Activated CD8-positive, alpha-beta memory T cell treated with anti-CD3 and anti-CD28 coated beads for 24 hours (primary cell): ENCODE data around the gene SLC35G1.

Source experiments
- DNase-seq: peaks from one replicate; pipeline ENCODE4 v3.0.0-alpha.2; 2020

Gene SLC35G1, protein sequence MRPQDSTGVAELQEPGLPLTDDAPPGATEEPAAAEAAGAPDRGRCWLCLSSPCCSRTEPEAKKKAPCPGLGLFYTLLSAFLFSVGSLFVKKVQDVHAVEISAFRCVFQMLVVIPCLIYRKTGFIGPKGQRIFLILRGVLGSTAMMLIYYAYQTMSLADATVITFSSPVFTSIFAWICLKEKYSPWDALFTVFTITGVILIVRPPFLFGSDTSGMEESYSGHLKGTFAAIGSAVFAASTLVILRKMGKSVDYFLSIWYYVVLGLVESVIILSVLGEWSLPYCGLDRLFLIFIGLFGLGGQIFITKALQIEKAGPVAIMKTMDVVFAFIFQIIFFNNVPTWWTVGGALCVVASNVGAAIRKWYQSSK

DNA sequence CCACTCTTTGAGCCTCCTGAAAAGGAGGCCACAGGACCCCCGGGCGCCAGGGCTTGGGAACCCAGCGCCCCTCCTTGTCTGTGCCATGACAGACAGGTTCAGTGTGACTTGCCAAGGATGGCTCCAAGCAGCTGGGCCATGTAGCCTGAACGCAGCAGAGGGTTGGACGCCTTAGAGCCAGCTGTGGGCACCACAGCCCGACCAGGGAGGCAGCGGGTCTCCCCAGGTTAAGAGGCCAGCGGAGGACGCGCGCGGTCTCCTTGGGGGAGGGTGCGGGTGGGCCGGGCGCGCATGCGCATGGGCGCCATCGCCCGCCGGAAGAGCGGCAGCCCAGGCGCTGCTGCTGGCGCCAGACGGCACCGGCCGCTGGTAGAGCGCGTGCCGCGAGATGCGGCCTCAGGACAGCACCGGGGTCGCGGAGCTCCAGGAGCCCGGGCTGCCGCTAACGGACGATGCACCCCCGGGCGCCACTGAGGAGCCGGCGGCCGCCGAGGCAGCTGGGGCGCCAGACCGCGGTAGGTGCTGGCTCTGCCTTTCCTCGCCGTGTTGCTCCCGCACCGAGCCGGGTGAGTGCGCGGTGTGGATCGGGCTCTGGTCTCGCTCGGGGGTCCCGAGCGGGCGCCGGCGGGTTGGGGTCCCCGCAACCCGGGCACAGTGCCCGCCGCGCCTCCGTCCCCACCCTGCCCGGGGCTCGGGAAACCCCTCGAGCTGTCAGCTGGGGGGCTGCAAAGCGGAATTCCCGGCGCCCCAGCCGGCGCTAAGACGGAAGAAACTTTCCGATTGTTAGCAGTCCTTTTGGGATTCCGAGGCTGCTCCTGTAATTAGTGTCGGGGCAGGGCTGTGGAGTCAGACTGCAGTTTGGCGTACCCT, at the start of gene SLC35G1:
Gene SLC35G1, plus strand, starts transcription at position 333 of the 870 bp plus-strand sequence. Its CDS starts 56 bp downstream, at position 389.
- DNase-seq = peak; percentile 91

DNA sequence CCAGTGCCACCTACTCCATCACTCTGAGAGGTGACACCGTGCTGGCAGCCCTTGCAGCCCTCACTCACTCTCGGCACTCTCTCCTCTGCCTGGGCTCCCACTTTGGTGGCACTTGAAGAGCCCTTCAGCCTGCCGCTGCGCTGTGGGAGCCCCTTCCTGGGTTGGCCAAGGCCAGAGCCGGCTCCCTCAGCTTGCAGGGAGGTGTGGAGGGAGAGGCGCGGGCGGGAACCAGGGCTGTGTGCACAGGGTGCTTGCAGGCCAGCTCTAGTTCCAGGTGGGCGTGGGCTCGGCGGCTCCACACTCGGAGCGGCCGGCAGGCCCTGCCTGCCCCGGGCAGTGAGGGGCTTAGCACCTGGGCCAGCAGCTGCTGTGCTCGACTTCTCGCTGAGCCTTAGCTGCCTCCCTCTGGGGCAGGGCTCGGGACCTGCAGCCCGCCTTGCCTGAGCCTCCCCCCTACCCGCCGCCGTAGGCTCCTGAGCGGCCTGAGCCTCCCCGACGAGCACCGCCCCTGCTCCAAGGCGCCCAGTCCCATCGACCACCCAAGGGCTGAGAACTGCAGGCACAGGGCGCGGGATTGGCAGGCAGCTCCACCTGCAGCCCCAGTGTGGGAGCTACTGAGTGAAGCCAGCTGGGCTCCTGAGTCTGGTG, 48.7 kb upstream of the SLC35G1 start:
- DNase-seq = no peak

DNA sequence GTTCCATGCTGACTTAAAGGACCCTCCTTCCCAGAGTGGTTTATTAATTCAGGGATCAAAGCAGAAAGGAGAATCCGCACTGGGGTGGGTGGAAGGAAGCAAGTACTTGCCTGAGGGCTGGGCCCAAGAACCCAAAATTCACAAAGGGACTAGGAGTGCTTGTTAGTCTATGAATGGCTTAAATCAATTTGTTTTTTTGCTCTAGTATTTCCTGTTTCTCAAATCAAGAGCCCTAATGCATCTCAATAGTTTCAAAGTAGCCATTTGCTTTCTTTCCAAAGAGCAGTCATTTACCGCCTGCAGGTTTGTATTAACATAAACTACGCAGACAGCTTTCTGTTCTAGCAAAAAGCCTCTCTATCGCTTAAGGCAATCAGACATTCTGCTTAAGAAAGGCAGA, 44.2 kb upstream of the SLC35G1 start:
- DNase-seq = no peak

DNA sequence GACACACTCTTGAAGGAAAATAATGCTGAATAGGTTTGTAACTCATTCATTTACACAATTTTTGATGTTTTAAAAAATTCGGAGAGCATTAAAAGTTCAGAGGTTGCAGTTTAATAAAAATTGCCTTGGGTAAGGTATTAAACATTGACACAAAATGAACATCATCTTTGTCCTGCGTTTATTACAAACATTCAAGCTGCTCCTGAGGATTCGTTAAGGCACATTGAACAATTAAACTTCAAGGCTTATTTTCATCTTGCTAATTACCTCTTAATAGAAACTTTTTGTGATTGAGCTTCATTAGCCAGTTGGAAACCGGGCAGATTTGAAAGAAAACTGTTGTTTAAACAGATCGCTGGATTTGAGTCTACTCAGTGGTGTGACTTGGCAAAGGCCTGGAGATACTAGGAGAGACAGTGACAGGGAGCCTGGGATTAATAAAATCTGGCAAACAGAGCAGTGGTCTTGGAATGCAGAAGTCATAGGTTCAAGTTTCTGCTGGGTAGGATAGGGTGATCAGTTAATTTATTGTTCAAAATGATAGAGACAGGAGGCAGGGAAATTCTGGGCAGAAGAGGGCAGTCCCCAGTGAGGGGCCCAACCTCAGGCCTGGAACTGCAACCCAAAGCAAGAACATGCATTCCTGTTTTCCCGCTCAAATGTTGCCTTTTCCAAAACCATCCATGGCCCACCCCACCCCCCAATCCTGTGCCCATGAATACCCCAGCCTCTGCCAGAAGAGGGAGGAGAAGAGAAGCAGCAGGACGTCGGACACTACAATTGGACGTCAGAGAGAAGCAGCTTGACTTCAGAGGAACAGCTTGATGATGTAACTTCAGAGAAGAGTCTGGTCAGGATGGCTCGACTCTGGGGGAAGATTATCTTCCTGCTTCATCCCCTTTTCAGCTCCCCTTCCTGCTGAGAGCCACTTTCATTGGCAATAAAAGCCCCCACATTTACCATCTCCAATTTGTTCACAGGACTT, 43.5 kb upstream of the SLC35G1 start:
- DNase-seq = no peak

DNA sequence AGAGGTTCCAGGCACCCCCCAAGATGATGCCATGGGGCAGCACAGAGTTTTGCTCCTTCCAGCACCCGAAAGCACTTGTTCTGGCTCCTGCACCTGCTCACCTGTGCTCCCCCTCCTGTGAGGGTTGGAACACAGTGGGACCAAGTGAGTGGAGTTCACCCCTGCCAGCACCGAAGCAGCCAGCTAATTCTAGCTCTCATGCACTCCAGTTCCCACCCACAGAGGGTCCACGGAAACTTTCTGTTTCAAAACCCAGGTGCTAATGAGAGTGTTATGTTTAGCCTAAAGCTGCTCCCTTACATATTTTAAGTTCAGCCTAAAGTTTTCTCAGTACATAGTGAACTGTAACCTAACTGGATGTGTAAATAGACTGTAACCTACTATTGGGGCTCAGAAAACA, 42.6 kb upstream of the SLC35G1 start:
- no peak for DNase-seq

DNA sequence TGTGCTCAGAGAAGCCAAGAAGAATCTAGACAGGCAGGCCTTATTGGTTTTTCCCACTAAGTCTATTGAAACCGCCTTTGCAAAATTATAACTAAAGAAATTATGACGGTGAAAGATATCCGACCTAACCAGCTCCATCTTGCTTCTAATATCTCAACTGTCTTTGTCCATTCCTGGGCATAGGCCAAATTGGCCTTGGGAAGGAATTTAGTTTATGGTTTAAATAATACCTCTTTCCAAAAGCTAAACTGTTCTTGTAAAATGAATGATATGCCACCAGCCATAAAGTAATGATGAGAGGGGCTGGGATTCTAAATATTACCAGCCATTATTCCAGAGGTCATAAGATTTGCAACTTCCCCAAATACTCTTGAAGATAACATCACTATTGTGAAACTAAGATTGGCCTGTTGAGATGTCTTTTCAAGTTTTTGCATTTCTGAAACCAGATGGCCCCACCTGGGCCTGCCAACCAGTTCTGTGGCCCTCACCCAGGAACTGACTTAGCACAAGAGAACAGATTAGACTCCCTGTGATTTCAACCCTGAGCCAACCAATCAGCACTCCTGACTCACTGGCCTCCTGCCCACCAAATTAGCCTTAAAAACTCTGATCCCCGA, 41.2 kb upstream of the SLC35G1 start:
- no peak for DNase-seq

DNA sequence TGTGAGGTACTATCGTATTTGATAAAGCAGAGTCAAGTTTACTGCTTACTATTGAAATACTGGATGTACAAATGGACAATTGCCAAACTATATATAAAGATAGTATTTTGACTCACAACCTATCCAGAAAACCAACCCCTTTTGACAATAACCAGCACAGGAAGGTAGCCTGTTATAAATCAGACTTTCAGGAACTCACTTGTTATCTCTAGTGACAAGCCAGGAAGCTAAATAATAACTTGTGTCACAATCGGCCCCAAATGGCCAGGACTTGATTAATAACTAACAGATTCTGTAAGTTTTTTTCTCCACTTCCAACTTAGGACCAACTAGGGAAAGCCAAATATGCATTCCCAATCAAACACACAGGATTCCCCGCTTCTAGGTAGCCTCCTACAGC, 38.8 kb upstream of the SLC35G1 start:
- DNase-seq = no peak

DNA sequence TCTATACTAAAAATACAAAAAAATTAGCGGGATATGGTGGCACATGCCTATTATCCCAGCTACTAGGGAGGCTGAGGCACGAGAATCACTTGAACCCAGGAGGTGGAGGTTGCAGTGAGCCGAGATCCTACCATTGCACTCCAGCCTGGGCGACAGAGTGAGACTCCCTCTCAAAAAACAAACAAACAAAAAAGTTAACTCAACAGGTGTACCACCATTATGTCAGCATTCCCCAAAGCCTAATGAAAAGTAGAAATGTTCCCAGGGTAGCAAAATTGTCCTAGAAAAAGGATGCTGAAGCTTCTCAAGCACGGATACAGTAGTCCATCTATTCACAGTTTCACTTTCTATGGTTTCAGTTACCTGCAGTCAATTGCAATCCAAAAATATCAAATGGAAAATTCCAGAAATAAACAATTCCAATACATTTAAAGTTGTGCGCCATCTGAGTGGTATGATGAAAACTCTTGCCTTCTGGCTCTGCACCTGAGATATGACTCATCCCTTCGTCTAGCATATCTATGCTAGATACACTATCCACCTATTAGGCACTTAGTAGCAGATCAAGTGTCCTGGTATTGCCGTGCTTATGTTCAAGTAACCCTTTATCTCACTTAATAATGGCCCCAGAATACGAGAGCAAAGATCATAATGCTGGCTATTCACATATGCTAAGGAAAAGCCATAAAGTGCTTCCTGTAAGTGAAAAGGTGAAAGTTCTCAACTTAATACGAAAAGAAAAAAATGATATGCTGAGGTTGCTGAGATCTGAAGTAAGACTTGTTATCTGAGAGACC, 37.2 kb upstream of the SLC35G1 start:
- no peak for DNase-seq

DNA sequence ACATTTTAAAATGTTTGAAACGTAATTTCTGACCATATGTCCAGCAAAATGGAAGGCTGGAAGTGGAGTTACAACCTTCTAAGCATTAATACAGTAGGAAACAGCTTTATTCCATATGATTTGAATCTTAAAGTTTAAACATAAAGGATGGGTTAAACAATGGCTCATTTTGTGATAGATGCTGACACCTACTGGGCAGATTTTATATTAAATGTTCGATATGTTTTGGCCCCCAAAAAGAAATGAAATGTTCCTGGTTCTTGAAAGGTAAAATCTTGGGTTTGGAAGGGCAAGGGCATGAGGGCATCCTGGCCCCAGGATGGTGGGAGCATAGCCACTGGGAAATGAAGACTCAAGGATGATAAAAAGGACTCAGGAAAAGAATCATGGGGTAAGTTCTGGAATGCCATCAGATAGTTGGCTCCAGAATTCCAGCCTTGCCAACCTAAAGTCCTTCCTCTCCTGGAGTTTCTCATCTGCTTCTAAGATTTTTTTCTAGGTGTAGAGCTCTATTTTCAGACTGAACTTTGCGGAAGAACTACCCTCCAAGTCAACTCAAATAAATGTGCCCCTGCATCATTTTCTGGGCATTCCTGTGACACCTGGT, 34.6 kb upstream of the SLC35G1 start:
- DNase-seq = no peak

DNA sequence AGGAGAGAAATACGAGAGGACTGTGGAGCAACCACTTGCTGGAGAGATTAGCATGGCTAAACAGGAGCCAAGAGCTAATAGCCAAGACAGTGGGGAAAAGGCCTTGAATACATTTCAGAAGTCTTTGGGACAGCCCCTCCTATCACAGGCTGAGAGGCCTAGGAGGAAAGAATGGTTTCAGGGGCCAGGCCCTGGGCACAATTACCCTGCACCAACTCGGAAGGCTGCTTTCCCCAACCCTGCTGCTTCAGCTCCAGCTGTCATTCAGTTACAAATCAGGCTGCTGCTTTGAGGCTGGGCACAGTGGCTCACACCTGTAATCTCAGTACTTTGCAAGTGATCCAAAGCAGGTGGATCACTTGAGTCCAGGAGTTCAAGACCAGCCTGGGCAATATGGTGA, 32.0 kb upstream of the SLC35G1 start:
- no peak for DNase-seq

DNA sequence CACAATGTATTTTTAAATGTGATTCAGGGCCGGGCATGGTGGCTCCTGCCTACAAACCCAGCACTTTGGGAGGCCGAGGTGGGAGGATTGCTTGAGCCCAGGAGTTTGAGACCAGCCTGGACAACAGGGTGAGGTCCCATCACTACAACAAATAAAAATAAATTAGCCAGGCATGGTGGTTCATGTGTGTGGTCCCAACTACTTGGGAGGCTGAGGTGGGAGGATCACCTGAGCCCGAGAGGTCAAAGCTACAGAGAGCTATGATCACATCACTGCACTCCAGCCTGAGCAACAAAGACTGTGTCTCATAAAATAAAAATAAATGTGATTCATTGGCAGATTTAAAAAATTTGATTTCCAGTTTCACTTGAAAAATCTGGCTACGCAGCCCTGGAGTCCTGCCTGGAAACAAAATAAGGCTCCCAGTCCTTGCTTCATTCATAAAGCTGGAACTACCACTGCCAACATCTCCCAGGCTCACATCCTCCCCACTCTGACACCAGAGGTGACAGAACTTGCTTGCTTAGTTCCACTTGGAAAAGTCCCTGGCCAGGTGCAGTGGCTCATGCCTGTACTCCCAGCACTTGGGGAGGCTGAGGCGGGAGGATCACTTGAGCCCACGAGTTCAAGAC, 27.9 kb upstream of the SLC35G1 start:
- DNase-seq = no peak

DNA sequence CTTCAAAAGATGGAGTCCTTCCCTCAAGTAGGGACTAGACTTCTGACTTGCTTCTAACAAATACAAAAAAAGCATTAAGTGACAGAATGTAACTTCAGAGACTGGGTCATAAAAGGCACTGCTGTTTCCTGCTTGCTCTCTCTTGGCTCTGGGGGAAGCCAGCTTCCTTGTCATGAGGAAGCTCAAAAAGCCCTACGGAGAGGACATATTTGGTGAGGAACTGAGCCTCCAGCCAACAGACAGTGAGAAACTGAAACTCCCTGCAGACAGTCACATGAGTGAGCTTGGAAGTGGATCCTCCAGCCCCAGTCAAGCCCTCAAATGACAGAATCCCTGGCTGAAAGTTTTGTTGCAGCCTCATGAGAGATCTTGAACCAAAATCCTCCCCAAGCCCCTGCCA, 26.3 kb upstream of the SLC35G1 start:
- no peak for DNase-seq

DNA sequence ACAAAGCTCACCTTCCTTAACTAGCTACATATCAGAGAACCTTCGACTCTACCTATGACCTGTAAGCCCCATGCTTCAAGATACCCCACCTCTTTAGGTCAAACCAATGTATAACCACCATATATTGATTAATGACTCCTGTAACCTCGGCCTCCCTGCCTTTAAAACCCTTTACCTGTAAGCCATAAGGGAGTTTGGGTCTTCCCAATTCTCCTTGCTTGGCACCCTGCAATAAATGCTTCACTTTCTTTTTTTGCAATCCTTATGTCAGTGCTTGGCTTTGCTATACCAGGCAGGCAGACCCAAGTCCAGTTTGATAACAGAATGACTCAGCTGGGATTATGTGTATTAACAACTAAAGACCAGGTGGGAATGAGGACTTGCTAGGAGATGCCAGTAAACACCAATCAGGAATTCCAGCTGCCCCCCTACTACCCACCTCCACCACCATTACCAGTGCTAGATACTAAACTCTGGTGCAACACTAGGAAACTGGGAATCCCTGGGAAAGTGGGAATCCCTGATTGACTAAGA, 22.0 kb upstream of the SLC35G1 start:
- DNase-seq = no peak

DNA sequence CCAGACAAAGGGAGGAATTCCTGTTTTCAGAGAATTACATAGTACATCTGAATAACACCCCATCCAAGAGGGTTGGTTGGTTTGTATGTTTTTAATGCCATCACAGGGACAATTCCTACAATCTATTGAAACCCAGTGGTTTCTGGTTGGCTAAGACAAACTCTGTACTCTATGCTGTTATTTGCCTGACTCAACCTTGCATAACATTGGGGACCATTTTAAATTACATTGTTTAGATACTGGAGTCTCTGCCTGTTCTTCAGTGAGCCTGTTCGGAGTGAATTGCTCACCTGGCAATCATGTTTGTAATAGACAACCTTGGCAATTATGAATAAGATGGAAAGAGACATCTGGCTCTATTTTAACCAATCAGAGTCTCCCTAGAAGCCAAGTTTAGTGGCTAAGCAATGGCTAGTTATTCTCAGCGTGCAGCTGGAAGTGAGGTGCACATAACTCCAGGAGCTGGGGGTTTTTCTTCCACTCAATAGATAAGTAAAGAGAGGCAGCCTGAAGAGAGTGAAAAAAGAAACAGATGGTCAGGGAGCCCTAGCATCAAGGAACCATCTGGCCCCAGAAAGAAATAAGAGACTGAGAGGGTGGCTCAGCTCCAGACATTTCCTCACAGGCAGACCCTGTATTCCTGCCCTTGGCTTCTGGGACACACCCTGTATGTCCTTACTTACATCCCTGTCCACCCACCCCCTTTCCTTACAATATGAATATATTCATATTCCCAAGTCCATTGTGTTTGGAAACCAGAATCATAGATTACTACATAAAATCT, 21.2 kb upstream of the SLC35G1 start:
- DNase-seq = no peak

DNA sequence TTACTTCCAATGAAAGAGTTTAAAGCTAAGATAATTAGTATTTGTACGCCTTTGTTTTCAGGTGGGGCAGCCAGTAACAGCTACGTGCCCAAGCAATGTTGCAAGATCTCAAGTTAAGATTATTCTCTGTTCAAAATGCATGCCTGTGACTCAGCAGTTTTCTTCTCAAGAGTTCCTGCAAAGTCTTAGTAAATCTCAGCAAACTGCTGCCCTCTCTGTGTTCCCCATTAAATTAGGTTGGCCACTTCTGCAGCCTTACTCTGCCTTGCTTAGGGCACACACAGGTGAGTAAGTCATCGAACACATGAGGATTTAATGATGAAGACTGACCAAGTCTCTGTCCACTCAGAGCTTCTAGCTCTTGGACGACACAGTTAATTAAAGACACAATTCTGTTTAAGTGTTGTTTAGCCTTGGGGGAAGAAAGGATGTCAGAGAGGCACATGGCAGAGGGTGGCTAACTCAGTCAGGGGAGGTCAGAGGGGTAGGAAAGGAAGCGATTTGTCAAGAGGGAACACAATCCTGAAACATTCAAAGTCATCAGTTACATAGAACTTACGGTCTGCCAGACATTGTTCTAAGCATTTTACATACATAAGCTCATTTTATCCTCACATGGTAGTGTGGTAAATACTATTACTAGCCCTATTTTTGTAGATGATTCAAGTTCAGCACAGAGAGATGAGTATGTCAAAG, 20.2 kb upstream of the SLC35G1 start:
- no peak for DNase-seq

DNA sequence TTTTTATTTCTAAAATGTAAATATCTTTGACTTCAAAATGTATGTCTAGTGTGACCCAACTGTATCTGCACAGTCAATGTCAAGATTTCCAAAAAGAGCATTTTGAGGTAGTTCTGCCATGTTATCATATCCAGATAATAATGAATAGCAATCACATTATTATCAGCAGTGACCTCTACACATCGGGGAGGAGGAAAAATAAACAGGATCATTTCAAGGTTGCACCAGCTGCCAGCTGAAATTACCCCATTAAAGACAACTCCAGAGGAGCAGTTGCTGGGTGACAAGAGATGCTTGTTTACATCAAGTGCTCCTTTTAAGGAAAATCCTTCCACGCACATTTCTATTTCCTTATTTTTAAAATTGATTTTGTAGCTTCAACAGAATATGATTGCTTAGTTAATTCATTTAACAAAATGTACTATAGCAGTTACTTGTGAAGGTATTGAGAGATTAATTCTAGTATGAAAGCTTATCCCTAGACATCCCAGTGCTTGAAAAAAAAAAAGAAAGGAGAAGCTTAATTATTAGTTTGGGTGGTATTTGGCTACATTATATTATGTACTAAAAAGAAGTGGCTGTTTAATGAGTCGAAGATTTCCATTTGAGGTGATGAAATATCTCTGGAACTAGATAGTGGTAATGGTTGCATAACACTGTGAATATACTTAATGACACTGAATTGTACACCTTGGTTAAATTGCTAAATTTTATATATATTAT, 19.3 kb upstream of the SLC35G1 start:
- DNase-seq = no peak

DNA sequence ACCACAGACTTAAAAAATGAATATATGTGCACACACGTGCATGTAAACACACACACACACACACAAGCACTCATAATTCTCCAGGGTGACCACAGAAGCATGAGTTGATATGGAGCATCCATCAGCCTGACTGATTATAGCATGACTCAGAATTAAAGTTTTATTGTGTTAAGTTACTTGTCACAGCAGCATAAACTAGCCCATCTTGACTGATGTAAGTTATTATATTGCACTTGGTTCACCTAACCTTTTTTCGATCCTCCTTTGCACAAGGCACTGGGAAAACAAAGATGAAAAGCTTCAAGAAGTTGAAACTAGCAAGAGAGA, 18.8 kb upstream of the SLC35G1 start:
- no peak for DNase-seq

DNA sequence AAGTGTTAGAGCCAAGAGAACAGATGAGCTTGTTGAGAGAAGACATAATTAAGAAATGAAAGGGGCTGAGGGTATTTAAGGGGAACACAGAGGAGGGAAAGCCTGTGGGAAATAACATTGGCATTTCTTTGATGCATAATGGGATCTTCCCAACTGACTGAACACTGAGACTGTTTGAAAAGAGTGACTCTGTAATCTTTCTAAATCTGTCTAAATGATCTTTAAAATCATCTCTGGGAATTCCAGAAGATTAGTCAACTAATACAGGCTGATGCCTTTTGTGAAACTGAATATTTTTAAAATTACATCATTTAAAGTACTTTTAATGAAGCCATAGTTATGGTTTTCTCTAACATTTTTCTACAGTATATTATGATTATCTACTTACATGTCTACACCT, 17.4 kb upstream of the SLC35G1 start:
- DNase-seq = no peak
